Occipital lobe (tissue), 2 donors: ENCODE results near the gene TMEM52. TPM values are rescaled to one million over a fixed set of nuclear protein-coding genes. Genes with fewer than 3 reads are reported as not detected.

Experiments used
- DNase-seq: peaks from one replicate; lab custom pipeline; 2025; lab: John Stamatoyannopoulos, UW
- total RNA-seq: library from RNA; depleted of rRNA; stranded (reverse); fragments of >200 nt; gene quantifications from one replicate; pipeline ENCODE4 v1.2.3, GENCODE V29; 2014

The TMEM52 gene
- total RNA-seq, 1 donor from 2014 or later, result 1.1 TPM

- DNase-seq, result no peak
These were observed 8.0 kb upstream of the TMEM52 start for GRCh38 chr1:1926886-1927660.

DNA sequence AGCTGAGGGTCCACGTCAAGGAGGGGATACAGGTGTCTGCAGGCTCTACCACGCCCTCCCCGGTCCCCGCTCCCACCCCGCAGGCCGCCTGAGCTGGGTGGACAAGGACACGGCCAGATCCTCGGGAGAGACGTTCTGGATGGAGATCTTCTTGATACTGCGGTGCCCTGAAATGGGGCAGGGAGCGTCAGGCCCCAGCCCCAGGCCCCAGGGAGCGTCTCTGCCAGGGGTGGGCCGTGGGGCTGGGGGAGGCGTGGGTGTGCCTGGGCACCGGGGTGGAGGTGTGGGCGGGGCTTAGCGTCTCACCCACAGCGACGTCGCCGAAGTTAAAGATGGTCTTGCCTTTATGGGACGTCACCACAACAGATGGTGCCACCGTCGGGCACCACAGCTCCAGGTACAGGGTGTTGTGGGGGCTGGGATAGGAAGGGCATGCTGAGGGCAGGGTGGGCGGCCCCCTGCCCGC is 7.3 kb upstream of the TMEM52 start:
- no peak for DNase-seq

- DNase-seq, result no peak
These were observed 6.6 kb upstream of the TMEM52 start for GRCh38 chr1:1925437-1926345.

DNA sequence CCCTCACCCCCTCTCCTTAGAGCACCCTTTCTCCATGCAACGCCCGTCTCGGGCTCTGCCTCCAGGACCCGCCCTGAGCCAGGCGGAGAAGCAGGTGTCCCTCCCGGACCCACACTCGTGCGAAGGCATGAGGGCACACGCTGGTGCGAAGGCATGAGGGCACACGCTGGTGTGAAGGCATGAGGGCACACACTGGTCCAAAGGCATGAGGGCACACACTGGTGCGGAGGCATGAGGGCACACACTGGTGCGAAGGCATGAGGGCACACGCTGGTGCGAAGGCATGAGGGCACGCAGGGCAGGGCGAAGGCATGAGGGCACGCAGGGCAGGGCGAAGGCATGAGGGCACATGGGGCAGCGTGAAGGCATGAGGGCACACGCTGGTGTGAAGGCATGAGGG is 5.8 kb upstream of the TMEM52 start:
- no peak for DNase-seq

- no peak for DNase-seq
These were observed 5.3 kb upstream of the TMEM52 start for GRCh38 chr1:1924386-1924785.

DNA sequence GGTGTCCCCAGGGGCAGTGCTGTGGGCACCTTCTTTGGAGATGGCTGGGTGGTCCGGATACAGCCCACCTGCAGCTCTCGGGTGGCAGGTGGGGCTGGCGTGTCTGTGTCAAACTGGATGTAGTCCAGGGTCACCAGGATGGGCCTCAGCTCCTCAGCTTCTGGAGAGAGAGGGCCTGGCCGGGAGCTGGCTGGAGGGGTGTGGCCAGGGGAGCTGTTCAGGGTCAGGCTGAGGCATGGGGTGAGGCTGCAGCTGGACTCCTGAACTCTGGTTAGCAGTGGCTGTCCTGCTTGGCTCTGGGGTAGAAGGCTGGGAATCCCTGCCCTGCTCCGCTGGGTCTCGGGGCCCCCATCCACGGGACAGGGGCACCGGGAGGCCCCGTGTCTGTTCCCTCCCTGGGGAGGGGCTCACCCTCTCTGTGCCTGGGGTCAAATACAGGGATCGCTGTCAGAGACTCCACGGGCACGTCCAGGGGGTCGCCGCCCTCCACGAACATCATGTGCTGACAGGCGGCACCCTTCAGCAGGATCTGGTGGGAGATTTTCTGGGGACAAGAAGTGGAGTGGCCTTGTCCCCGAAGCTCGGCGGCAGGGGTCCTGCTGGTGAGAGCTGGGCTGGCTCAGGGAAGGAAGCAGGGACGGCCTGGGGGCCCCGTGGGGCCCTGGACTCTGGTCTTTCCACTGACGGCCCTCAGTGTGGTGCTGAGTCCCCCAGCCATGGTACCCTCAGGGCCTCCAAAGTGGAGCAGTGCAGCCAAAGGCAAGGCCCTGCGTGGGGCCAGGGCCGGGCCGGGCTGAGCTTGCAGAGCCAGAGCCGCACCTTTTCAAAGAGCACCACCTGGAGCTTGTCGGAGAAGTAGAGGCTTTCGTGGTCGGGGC is 4.1 kb upstream of the TMEM52 start:
- no peak for DNase-seq

DNA sequence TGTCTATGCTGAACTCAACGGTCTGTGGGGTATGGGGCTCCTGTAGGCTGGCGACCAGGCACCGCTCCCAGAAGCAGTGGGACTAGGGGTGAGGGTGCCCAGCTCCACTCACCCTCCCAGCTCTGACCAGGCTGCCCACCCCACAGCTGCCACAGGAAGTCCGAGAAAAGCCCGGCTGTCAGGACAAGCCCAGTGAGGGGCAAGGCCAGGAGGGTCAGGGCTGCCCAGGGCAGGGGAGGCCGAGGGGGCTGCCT is 3.5 kb upstream of the TMEM52 start:
- DNase-seq, result no peak

GRCh38 chr1:1921901-1922701 is 3.0 kb upstream of the TMEM52 start:
- no peak for DNase-seq

GRCh38 chr1:1921459-1921862 is 2.4 kb upstream of the TMEM52 start:
- DNase-seq, result no peak

DNA sequence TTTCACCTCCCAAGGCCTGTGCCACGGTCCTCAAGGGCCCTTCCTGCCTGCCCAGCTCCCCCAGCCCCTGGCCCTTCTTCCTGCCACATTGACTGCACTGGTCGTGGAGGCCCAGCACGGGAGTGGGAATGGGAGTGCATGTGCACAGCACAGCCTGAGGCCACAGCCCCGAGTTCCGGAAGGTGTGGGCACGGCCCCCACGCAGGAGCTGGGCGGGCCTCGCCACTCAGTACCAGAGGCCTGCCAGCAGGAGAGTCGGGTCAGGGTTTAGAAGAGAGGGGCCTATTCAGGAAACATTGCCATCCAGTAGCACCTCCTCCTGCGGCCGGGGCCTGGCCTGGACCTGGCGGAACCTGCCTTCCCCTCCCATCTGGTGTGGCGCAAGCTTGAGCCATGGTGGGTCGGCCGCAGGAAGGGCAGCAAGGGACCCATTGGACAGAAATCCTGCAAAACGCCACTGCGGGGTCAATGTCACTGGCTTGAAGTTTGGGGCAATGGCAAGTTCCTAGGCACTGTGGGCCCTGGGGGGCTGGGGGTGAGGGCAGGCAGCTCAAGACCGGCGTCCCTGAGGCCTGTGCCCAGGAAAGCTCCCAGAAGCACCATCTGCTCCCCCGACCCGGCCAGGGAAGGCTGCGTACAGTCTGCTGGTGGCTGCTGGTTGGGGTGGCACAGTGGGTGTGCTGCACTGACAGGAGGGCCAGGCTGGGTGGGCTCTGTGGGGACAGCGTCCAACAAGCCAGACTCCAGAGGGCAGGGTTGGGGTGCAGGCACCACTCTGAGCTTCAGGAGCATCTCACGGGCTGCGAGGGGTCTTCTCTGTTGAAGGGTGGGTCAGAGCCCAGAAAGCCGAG is 1.8 kb upstream of the TMEM52 start:
- no peak for DNase-seq

DNA sequence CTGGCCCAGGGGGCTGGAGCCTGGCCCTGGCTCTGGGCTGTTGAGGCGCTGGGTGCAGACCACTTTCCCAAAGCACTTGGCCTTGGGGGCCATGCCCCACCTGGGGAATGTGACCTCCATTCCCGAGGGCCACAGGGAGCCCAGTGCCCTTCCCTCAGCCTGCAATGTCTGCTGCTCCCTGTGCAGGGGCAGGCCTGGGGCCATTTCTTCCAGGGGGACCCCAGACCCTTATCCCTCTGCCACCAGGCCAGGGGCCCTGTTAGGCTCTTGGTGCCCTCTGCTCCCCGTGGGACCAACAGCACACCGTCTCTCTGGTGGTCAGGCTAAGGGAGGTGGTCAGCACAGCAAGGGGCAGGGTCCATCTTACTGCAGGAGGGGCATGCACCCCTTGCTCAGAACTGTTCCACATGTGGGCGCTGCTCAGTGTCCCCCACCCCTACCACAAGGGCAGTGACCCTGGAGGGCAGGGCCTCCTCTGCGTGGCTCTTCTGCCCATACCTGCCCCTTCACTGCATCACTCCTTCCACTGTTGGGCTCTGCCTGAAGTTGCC is 1.1 kb upstream of the TMEM52 start:
- no peak for DNase-seq

- peak; percentile 86 for DNase-seq
These were observed 401 bp upstream of the TMEM52 start for GRCh38 chr1:1919304-1920056.

GRCh38 chr1:1917995-1918900 is 831 bp downstream of the TMEM52 start:
- DNase-seq, result no peak

- DNase-seq, result no peak
These were observed 1.6 kb downstream of the TMEM52 start for GRCh38 chr1:1917304-1917976.

GRCh38 chr1:1916851-1917251 is 2.2 kb downstream of the TMEM52 start:
- no peak for DNase-seq

GRCh38 chr1:1915911-1916840 is 2.9 kb downstream of the TMEM52 start:
- no peak for DNase-seq
